H9 (cell line): ENCODE measurements around the gene ZNF385D. TPM values are rescaled to one million over a fixed set of nuclear protein-coding genes. Genes with fewer than 3 reads are reported as not detected.

ENCODE experiments used
- DNase-seq: peaks from one replicate; pipeline ENCODE4 v3.0.0-alpha.2; 2017
- H2AFZ ChIP-seq: one replicate; pipeline ENCODE4 v1.6.1; 2013; ENCODE audit warnings: mild to moderate bottlenecking, low read length, control low read depth, moderate library complexity
- H2AK5ac ChIP-seq: 2 replicates; pipeline ENCODE4 v1.6.1; 2013; ENCODE audit warnings: low read length, control low read depth, mixed read lengths; ENCODE audit not compliant: insufficient read length
- H2BK120ac ChIP-seq: one replicate; pipeline ENCODE4 v1.6.1; 2013; ENCODE audit warnings: low read depth, mild to moderate bottlenecking, low read length, control low read depth, inconsistent platforms; ENCODE audit not compliant: poor library complexity, severe bottlenecking
- H2BK12ac ChIP-seq: 2 replicates; pipeline ENCODE4 v1.6.1; 2013; ENCODE audit warnings: low read length, control low read depth, mixed read lengths, low read depth; ENCODE audit not compliant: insufficient read length
- H2BK15ac ChIP-seq: 2 replicates; pipeline ENCODE4 v1.6.1; 2013; ENCODE audit warnings: low read depth, low read length, control low read depth
- H2BK20ac ChIP-seq: one replicate; pipeline ENCODE4 v1.6.1; 2013; ENCODE audit warnings: low read depth, mild to moderate bottlenecking, low read length, control low read depth, inconsistent platforms; ENCODE audit not compliant: poor library complexity, severe bottlenecking
- H2BK5ac ChIP-seq: 2 replicates; pipeline ENCODE4 v1.6.1; 2013; ENCODE audit warnings: low read length, control low read depth, mixed read lengths; ENCODE audit not compliant: insufficient read length
- H3K14ac ChIP-seq: 2 replicates; pipeline ENCODE4 v1.6.1; 2013; ENCODE audit warnings: low read length, control low read depth; ENCODE audit not compliant: insufficient read depth
- H3K18ac ChIP-seq: 2 replicates; pipeline ENCODE4 v1.6.1; 2013; ENCODE audit warnings: low read depth, mild to moderate bottlenecking, mixed read lengths, low read length, control low read depth; ENCODE audit not compliant: insufficient read length
- H3K23ac ChIP-seq: 2 replicates; pipeline ENCODE4 v1.6.1; 2013; ENCODE audit warnings: low read length, control low read depth, mixed read lengths, low read depth; ENCODE audit not compliant: insufficient read length
- H3K23me2 ChIP-seq: 2 replicates; pipeline ENCODE4 v1.6.1; 2013; ENCODE audit warnings: low read depth, mild to moderate bottlenecking, mixed read lengths, low read length, control low read depth; ENCODE audit not compliant: insufficient read length, poor library complexity, severe bottlenecking
- H3K27ac ChIP-seq: 2 replicates; pipeline ENCODE4 v1.5.1; 2013; ENCODE audit warnings: low read length, control low read depth, mixed read lengths, low read depth; ENCODE audit not compliant: insufficient read length
- H3K27me3 ChIP-seq: 2 replicates; pipeline ENCODE4 v1.6.1; 2013; ENCODE audit warnings: low read length, control low read depth, inconsistent platforms; ENCODE audit not compliant: insufficient read depth
- H3K4ac ChIP-seq: 2 replicates; pipeline ENCODE4 v1.6.1; 2013; ENCODE audit warnings: low read depth, mild to moderate bottlenecking, control low read depth, inconsistent platforms, low read length, moderate library complexity
- H3K4me1 ChIP-seq: 2 replicates; pipeline ENCODE4 v1.6.1; 2013; ENCODE audit warnings: low read length, control low read depth, inconsistent platforms; ENCODE audit not compliant: insufficient read depth
- H3K4me2 ChIP-seq: 2 replicates; pipeline ENCODE4 v1.6.1; 2013; ENCODE audit warnings: low read length, control low read depth, mixed read lengths; ENCODE audit not compliant: insufficient read length, insufficient read depth
- H3K56ac ChIP-seq: 2 replicates; pipeline ENCODE4 v1.6.1; 2013; ENCODE audit warnings: low read depth, mild to moderate bottlenecking, mixed read lengths, low read length, control low read depth; ENCODE audit not compliant: insufficient read length
- H3K79me1 ChIP-seq: 2 replicates; pipeline ENCODE4 v1.6.1; 2013; ENCODE audit warnings: low read depth, mild to moderate bottlenecking, moderate library complexity, low read length, control low read depth, inconsistent platforms; ENCODE audit not compliant: insufficient read depth, poor library complexity, severe bottlenecking
- H3K79me2 ChIP-seq: 2 replicates; pipeline ENCODE4 v1.6.1; 2013; ENCODE audit warnings: low read length, control low read depth, inconsistent platforms; ENCODE audit not compliant: insufficient read depth
- H3K9ac ChIP-seq: 2 replicates; pipeline ENCODE4 v1.6.1; 2013; ENCODE audit warnings: low read length, control low read depth, mixed read lengths; ENCODE audit not compliant: insufficient read length; ENCODE audit errors: extremely low read depth
- H3K9me3 ChIP-seq: one replicate; pipeline ENCODE4 v1.6.1; 2013; ENCODE audit warnings: low read depth, low read length, inconsistent platforms; ENCODE audit not compliant: control insufficient read depth
- H3T11ph ChIP-seq: one replicate; pipeline ENCODE4 v1.6.1; 2013; ENCODE audit warnings: mild to moderate bottlenecking, low read length, control low read depth, inconsistent platforms
- H4K20me1 ChIP-seq: one replicate; pipeline ENCODE4 v1.6.1; 2013; ENCODE audit not compliant: control insufficient read depth, insufficient read length, insufficient read depth
- H4K5ac ChIP-seq: 2 replicates; pipeline ENCODE4 v1.6.1; 2013; ENCODE audit warnings: low read depth, mild to moderate bottlenecking, mixed read lengths, low read length, control low read depth; ENCODE audit not compliant: insufficient read length
- H4K8ac ChIP-seq: replicated peaks from 2 replicates; pipeline ENCODE4 v1.6.1; 2013; ENCODE audit warnings: low read length, control low read depth, mixed read lengths, low read depth; ENCODE audit not compliant: insufficient read length
- H4K91ac ChIP-seq: 2 replicates; pipeline ENCODE4 v1.6.1; 2013; ENCODE audit warnings: low read depth, mild to moderate bottlenecking, moderate library complexity, mixed read lengths, low read length, control low read depth; ENCODE audit not compliant: insufficient read length
- H3K27ac Mint-ChIP-seq, 3 experiments: 2 replicates in 2 of 3; 3 replicates in 1 of 3; pipeline ENCODE4 v1.8.0; 2020 to 2021; ENCODE audit warnings: mixed read lengths in 3 of 3, mild to moderate bottlenecking in 1 of 3, moderate library complexity in 1 of 3
- H3K27me3 Mint-ChIP-seq: 2 replicates; pipeline ENCODE4 v1.8.0; 2021; ENCODE audit warnings: low read depth, mild to moderate bottlenecking, moderate library complexity, mixed read lengths
- H3K36me3 Mint-ChIP-seq, 3 experiments: 2 replicates in 2 of 3; 3 replicates in 1 of 3; pipeline ENCODE4 v1.8.0; 2020 to 2021; ENCODE audit warnings: low read depth in 3 of 3, mixed read lengths in 3 of 3; ENCODE audit not compliant: insufficient read depth in 1 of 3
- H3K4me1 Mint-ChIP-seq, 2 experiments: 2 replicates each; pipeline ENCODE4 v1.8.0; 2020; ENCODE audit warnings: mixed read lengths in 2 of 2
- H3K4me3 Mint-ChIP-seq, 2 experiments: 2 replicates in 1 of 2; 3 replicates in 1 of 2; pipeline ENCODE4 v1.8.0; 2020 to 2021; ENCODE audit warnings: mild to moderate bottlenecking in 2 of 2, mixed read lengths in 2 of 2, moderate library complexity in 1 of 2
- H3K9me3 Mint-ChIP-seq, 2 experiments: 2 replicates in 1 of 2; 3 replicates in 1 of 2; pipeline ENCODE4 v1.8.0; 2020; ENCODE audit warnings: mild to moderate bottlenecking in 2 of 2, mixed read lengths in 2 of 2, moderate library complexity in 1 of 2
- CTCF ChIP-seq: fragments of 200-600 bp; sonication (generic); conservative IDR thresholded peaks from 3 replicates; pipeline ENCODE4 v1.8.0; 2021; ENCODE audit warnings: antibody characterized with exemption, mild to moderate bottlenecking
- WGBS: extraction: QIAGEN DNeasy Blood & Tissue Kit; methylation state at CpG from one replicate; pipeline ENCODE4 v1.1.7; 2013; ENCODE audit warnings: missing lambda C conversion rate, low lambda C conversion rate, mixed read lengths; ENCODE audit not compliant: insufficient read length; ENCODE audit errors: extremely low coverage; 5-methylcytosine and 5-hydroxymethylcytosine counted together
- total RNA-seq: library from RNA; stranded (reverse); gene quantifications from 2 replicates; pipeline ENCODE4 v1.2.1, GENCODE V29; 2021

The ZNF385D gene
- total RNA-seq, 1 experiment from 2014 or later: 1.5 TPM

- H3K27me3 Mint-ChIP-seq: no peaks in the 10 kb centered on the region
- no CpG with 5 or more reads among the region's 1 CpG for whole genome bisulfite sequencing
- H2AK5ac ChIP-seq: no peak overlapping the region
These were observed 21.7 kb downstream of the ZNF385D start for GRCh38 chr3:21729331-21729730.

More at GRCh38 chr3:21729331-21729730, 21.7 kb downstream of the ZNF385D start:
- no peak overlapping the region for H2AFZ ChIP-seq
- no peak overlapping the region for H3K27ac ChIP-seq
- H2BK120ac ChIP-seq: no peak overlapping the region
- H3K4me2 ChIP-seq: no peak overlapping the region
- no peaks in the 10 kb centered on the region for H3K79me2 ChIP-seq
- H3K27me3 ChIP-seq: no peaks in the 10 kb centered on the region
- H3K79me1 ChIP-seq: no peaks in the 10 kb centered on the region
- no peak overlapping the region for H3K23ac ChIP-seq
- H3K4me1 Mint-ChIP-seq: no peaks in the 10 kb centered on the region
- no peak overlapping the region for H2BK15ac ChIP-seq
- H4K91ac ChIP-seq: no peak overlapping the region
- H2BK5ac ChIP-seq: no peak overlapping the region
- no peak overlapping the region for H2BK12ac ChIP-seq
- H3K4ac ChIP-seq: no peak overlapping the region
- H3K56ac ChIP-seq: no peak overlapping the region
- DNase-seq: no peak
- H3K27ac Mint-ChIP-seq: no peak overlapping the region
- no peaks in the 10 kb centered on the region for H3K23me2 ChIP-seq
- no peak overlapping the region for H4K5ac ChIP-seq
- no peak for TF ChIP-seq CTCF
- H2BK20ac ChIP-seq: no peak overlapping the region
- H3K9me3 Mint-ChIP-seq: peaks cover 0 to 5% of the 10 kb centered on the region in 2 experiments; a peak in 3 of 5 replicates
- H3K18ac ChIP-seq: no peak overlapping the region
- H3T11ph ChIP-seq: no peak overlapping the region
- no peaks in the 10 kb centered on the region for H3K9me3 ChIP-seq
- no peaks in the 10 kb centered on the region for H4K20me1 ChIP-seq
- no peak overlapping the region for H4K8ac ChIP-seq
- no peak overlapping the region for H3K9ac ChIP-seq
- H3K14ac ChIP-seq: no peak overlapping the region
- H3K4me3 Mint-ChIP-seq: no peak overlapping the region
- no peaks in the 10 kb centered on the region for H3K4me1 ChIP-seq
- peaks cover 0 to 9% (median 0%) of the 10 kb centered on the region in 3 experiments; a peak in 2 of 7 replicates for H3K36me3 Mint-ChIP-seq
